IMR-90 (cell line): ENCODE results near the gene FNDC11. TPM values are rescaled to one million over a fixed set of nuclear protein-coding genes. Genes with fewer than 3 reads are reported as not detected.

Experiments used
- ATAC-seq: fragments of 200-7000 bp; cut with Tn5 transposase; 2 replicates; pipeline ENCODE4 v1.9.1; 2020; ENCODE audit warnings: low read depth, mild to moderate bottlenecking, moderate library complexity
- BruUV-seq: library from RNA; stranded (reverse); fragments of 400-500 nt; replicated peaks from 2 replicates; lab custom pipeline; 2021; lab: Mats Ljungman, UMichigan
- CTCF ChIA-PET: fragments of 300-600 bp; formaldehyde crosslinking; extraction: SDS; loops from one replicate; lab custom pipeline; 2021; ENCODE audit warnings: antibody characterized with exemption; lab: Yijun Ruan, JAX
- POLR2A ChIA-PET: fragments of 300-600 bp; sonication (Branson Sonifier 250); formaldehyde crosslinking; loops from one replicate; lab custom pipeline; 2022; ENCODE audit warnings: antibody characterized with exemption; ENCODE audit not compliant: unreplicated experiment; lab: Charles Lee
- DNase-seq: peaks from one replicate; pipeline ENCODE4 v3.0.0; 2013
- H2AFZ ChIP-seq: replicated peaks from 2 replicates; pipeline ENCODE3; 2013; ENCODE audit warnings: low read length, mild to moderate bottlenecking; ENCODE audit not compliant: poor library complexity
- H2AK5ac ChIP-seq: 2 replicates; pipeline ENCODE4 v1.6.1; 2013; ENCODE audit warnings: low read depth, low read length, inconsistent platforms
- H2AK9ac ChIP-seq: replicated peaks from 2 replicates; pipeline ENCODE3; 2013; ENCODE audit warnings: mild to moderate bottlenecking, low read depth, low read length, moderate library complexity; ENCODE audit not compliant: poor library complexity
- H2BK120ac ChIP-seq: 2 replicates; pipeline ENCODE4 v1.6.1; 2013; ENCODE audit warnings: low read depth, low read length, inconsistent platforms
- H2BK15ac ChIP-seq: 3 replicates; pipeline ENCODE4 v1.6.1; 2013; ENCODE audit warnings: low read depth, low read length, inconsistent platforms
- H2BK20ac ChIP-seq: 2 replicates; pipeline ENCODE4 v1.6.1; 2013; ENCODE audit warnings: low read depth, mild to moderate bottlenecking, inconsistent platforms, low read length, moderate library complexity
- H2BK5ac ChIP-seq: 2 replicates; pipeline ENCODE4 v1.6.1; 2013; ENCODE audit warnings: mild to moderate bottlenecking, low read depth, low read length, inconsistent platforms; ENCODE audit not compliant: poor library complexity, severe bottlenecking
- H3K14ac ChIP-seq: replicated peaks from 2 replicates; pipeline ENCODE4 v1.6.1; 2013; ENCODE audit warnings: low read depth, low read length, inconsistent platforms
- H3K18ac ChIP-seq: 2 replicates; pipeline ENCODE4 v1.6.1; 2013; ENCODE audit warnings: low read depth, low read length, control low read depth
- H3K23ac ChIP-seq: 2 replicates; pipeline ENCODE4 v1.6.1; 2013; ENCODE audit warnings: low read depth, low read length, inconsistent platforms
- H3K27ac ChIP-seq: 2 replicates; pipeline ENCODE4 v1.5.1; 2013; ENCODE audit warnings: mild to moderate bottlenecking, control low read depth, low read length; ENCODE audit not compliant: insufficient read depth
- H3K27me3 ChIP-seq: 2 replicates; pipeline ENCODE4 v1.6.1; 2013; ENCODE audit warnings: low read length; ENCODE audit not compliant: control insufficient read depth, insufficient read depth
- H3K36me3 ChIP-seq: 2 replicates; pipeline ENCODE4 v1.6.1; 2013; ENCODE audit warnings: low read length, mixed read lengths; ENCODE audit not compliant: control insufficient read depth, insufficient read depth
- H3K4ac ChIP-seq: 2 replicates; pipeline ENCODE4 v1.6.1; 2013; ENCODE audit warnings: low read depth, low read length, inconsistent platforms
- H3K4me1 ChIP-seq: 2 replicates; pipeline ENCODE4 v1.6.1; 2013; ENCODE audit warnings: low read length, mixed read lengths; ENCODE audit not compliant: control insufficient read depth, insufficient read depth
- H3K4me2 ChIP-seq: 2 replicates; pipeline ENCODE4 v1.6.1; 2013; ENCODE audit warnings: low read depth, mild to moderate bottlenecking, control low read depth, low read length, moderate library complexity
- H3K4me3 ChIP-seq: 2 replicates; pipeline ENCODE4 v1.5.1; 2013; ENCODE audit warnings: low read depth, mild to moderate bottlenecking, control low read depth, low read length, moderate library complexity; ENCODE audit not compliant: insufficient read depth
- H3K56ac ChIP-seq: 2 replicates; pipeline ENCODE4 v1.6.1; 2013; ENCODE audit warnings: low read length, inconsistent platforms; ENCODE audit not compliant: insufficient read depth; ENCODE audit errors: extremely low read depth
- H3K79me1 ChIP-seq, 2 experiments: 2 replicates each; pipeline ENCODE4 v1.6.1; 2013; ENCODE audit warnings: low read length in 2 of 2, inconsistent platforms in 1 of 2, low read depth in 1 of 2
- H3K9ac ChIP-seq: 2 replicates; pipeline ENCODE4 v1.6.1; 2013; ENCODE audit warnings: low read depth, low read length, control low read depth
- H3K9me1 ChIP-seq: 2 replicates; pipeline ENCODE4 v1.6.1; 2013; ENCODE audit warnings: low read length, inconsistent platforms; ENCODE audit not compliant: insufficient read depth
- H3K9me3 ChIP-seq: 2 replicates; pipeline ENCODE4 v1.6.1; 2013; ENCODE audit warnings: low read length; ENCODE audit not compliant: control insufficient read depth, insufficient read depth
- H4K20me1 ChIP-seq: 2 replicates; pipeline ENCODE4 v1.6.1; 2013; ENCODE audit warnings: low read length, inconsistent platforms; ENCODE audit not compliant: insufficient read depth
- H4K5ac ChIP-seq: 2 replicates; pipeline ENCODE4 v1.6.1; 2013; ENCODE audit warnings: mild to moderate bottlenecking, low read depth, low read length, control low read depth
- H4K8ac ChIP-seq, 2 experiments: 2 replicates each; pipeline ENCODE4 v1.6.1; 2013; ENCODE audit warnings: low read depth in 2 of 2, low read length in 2 of 2, control low read depth in 1 of 2, inconsistent platforms in 1 of 2
- H4K91ac ChIP-seq: 2 replicates; pipeline ENCODE4 v1.6.1; 2013; ENCODE audit warnings: low read depth, low read length, inconsistent platforms; ENCODE audit not compliant: insufficient read depth
- BHLHE40 ChIP-seq: fragments of 150-350 bp; IDR thresholded peaks from 2 replicates; pipeline ENCODE4 v1.6.1; 2016; ENCODE audit warnings: mild to moderate bottlenecking, low read depth, low read length
- CEBPB ChIP-seq: IDR thresholded peaks from 2 replicates; pipeline ENCODE4 v1.6.1; 2012; ENCODE audit warnings: low read depth, low read length, improper control_type of control experiment
- CHD1 ChIP-seq: IDR thresholded peaks from 2 replicates; pipeline ENCODE4 v1.6.1; 2012; ENCODE audit warnings: low read depth, low read length, improper control_type of control experiment
- CTCF ChIP-seq: conservative IDR thresholded peaks from 2 replicates; pipeline ENCODE4 v1.5.1; 2012; ENCODE audit warnings: mild to moderate bottlenecking, low read depth, low read length, improper control_type of control experiment
- ELK1 ChIP-seq: fragments of 150-350 bp; IDR thresholded peaks from 2 replicates; pipeline ENCODE4 v1.6.1; 2016; ENCODE audit warnings: low read depth, mild to moderate bottlenecking, low read length, moderate library complexity, borderline replicate concordance
- FOS ChIP-seq: fragments of 150-350 bp; IDR thresholded peaks from 2 replicates; pipeline ENCODE4 v1.6.1; 2016; ENCODE audit warnings: low read depth, low read length
- MAFK ChIP-seq: IDR thresholded peaks from 2 replicates; pipeline ENCODE4 v1.6.1; 2012; ENCODE audit warnings: low read depth, low read length, improper control_type of control experiment
- MAZ ChIP-seq: IDR thresholded peaks from 2 replicates; pipeline ENCODE4 v1.6.1; 2012; ENCODE audit warnings: low read depth, mild to moderate bottlenecking, low read length, improper control_type of control experiment, moderate library complexity, borderline replicate concordance
- MXI1 ChIP-seq: IDR thresholded peaks from 2 replicates; pipeline ENCODE4 v1.6.1; 2012; ENCODE audit warnings: low read depth, mild to moderate bottlenecking, low read length, moderate library complexity, borderline replicate concordance
- NFE2L2 ChIP-seq: fragments of 150-350 bp; IDR thresholded peaks from 2 replicates; pipeline ENCODE4 v1.6.1; 2016; ENCODE audit warnings: low read depth, mild to moderate bottlenecking, low read length
- POLR2A ChIP-seq: IDR thresholded peaks from 2 replicates; pipeline ENCODE4 v1.6.1; 2012; ENCODE audit warnings: mild to moderate bottlenecking, low read depth, low read length
- RAD21 ChIP-seq: IDR thresholded peaks from 2 replicates; pipeline ENCODE4 v1.6.1; 2012; ENCODE audit warnings: low read length, improper control_type of control experiment
- RCOR1 ChIP-seq: IDR thresholded peaks from 2 replicates; pipeline ENCODE4 v1.6.1; 2012; ENCODE audit warnings: mild to moderate bottlenecking, low read length, improper control_type of control experiment; ENCODE audit not compliant: insufficient replicate concordance
- RFX5 ChIP-seq: IDR thresholded peaks from 2 replicates; pipeline ENCODE4 v1.8.0; 2012; ENCODE audit warnings: low read depth, mild to moderate bottlenecking, low read length, moderate library complexity
- SMC3 ChIP-seq: fragments of 150-350 bp; IDR thresholded peaks from 2 replicates; pipeline ENCODE4 v1.6.1; 2016; ENCODE audit warnings: low read depth, mild to moderate bottlenecking, antibody characterized with exemption, low read length, moderate library complexity
- USF2 ChIP-seq: fragments of 150-350 bp; IDR thresholded peaks from 2 replicates; pipeline ENCODE4 v1.6.1; 2017; ENCODE audit warnings: mild to moderate bottlenecking, antibody characterized with exemption, low read length, low read depth
- WGBS, 2 experiments: methylation state at CpG; one replicate each; pipeline versions ENCODE4 v1.1.5 to v1.1.7; 2013; ENCODE audit warnings: missing lambda C conversion rate in 2 of 2; ENCODE audit not compliant: insufficient read length in 1 of 2; ENCODE audit errors: extremely low coverage in 2 of 2; 5-methylcytosine and 5-hydroxymethylcytosine counted together
- dilution Hi-C: fragments of 300-500 bp; cut with HindIII; formaldehyde crosslinking; loops from one replicate; pipeline ENCODE4 v1.14.3; 2018; ENCODE audit warnings: low sequenced_read_pairs; ENCODE audit not compliant: unreplicated experiment
- in situ Hi-C: fragments of 300-500 bp; cut with MboI; formaldehyde crosslinking; loops from 3 replicates; pipeline ENCODE4 v1.14.3; 2019; ENCODE audit warnings: low sequenced_read_pairs, inconsistent platforms, mixed read lengths
- intact Hi-C: fragments of 100-400 bp; cut with micrococcal nuclease; formaldehyde crosslinking; loops from 2 replicates; pipeline ENCODE4 v1.10.0; 2022
- polyA plus RNA-seq, 3 experiments: library from polyadenylated mRNA; depleted of rRNA; stranded (reverse); fragments of >200 nt; gene quantifications; 2 replicates each; pipeline ENCODE4 v1.2.3, GENCODE V29; 2012; ENCODE audit warnings: low replicate concordance in 1 of 3
- total RNA-seq: library from RNA; depleted of rRNA; stranded (reverse); fragments of >200 nt; gene quantifications from 2 replicates; pipeline ENCODE4 v1.2.3, GENCODE V29; 2012

Gene FNDC11
- total and polyA plus RNA-seq, 2 of the 4 experiments (the other 2 are of a cell fraction): 0.36 to 1.0 TPM

- DNase-seq: no peak
These were observed 49.3 kb upstream of the FNDC11 start for GRCh38 chr20:63504642-63505041.

More at GRCh38 chr20:63504642-63505041, 49.3 kb upstream of the FNDC11 start:
- Histone ChIP-seq H2BK120ac (no peak overlapping the region), H3K4me3 (no peak overlapping the region), H3K9me3 (peaks cover 29% of the 10 kb centered on the region), H4K91ac (no peak overlapping the region), H2AK5ac (no peak overlapping the region), H3K14ac (no peak overlapping the region), H4K8ac (no peak overlapping the region), H3K56ac (no peak overlapping the region), H2BK5ac (no peak overlapping the region), H3K4ac (no peak overlapping the region), H4K5ac (no peak overlapping the region), H3K4me2 (no peak overlapping the region), H3K27ac (no peak overlapping the region), H3K18ac (no peak overlapping the region), H3K36me3 (no peaks in the 10 kb centered on the region), H2AFZ (no peak overlapping the region), H2BK15ac (no peak overlapping the region), H3K23ac (no peak overlapping the region), H3K9me1 (no peaks in the 10 kb centered on the region), H3K27me3 (peaks cover 49% of the 10 kb centered on the region), H3K9ac (no peak overlapping the region), H3K79me1 (no peaks in the 10 kb centered on the region), H4K20me1 (no peaks in the 10 kb centered on the region), H2BK20ac (no peak overlapping the region), H3K4me1 (0 out of 2 replicates have a peak, but pooled peaks cover 1% of the 10 kb centered on the region), H2AK9ac (no peak overlapping the region)
- no peak for ATAC-seq
- intact Hi-C loops (no loop called here), dilution Hi-C loops (no loop called here), in situ Hi-C loops (no loop called here)
- 100% methylated on average over 1 of the region's 9 CpGs; no CpG with 5 or more reads in 1 of the 2 experiments for WGBS, 2 experiments
- BruUV-seq: no TSS peak
- ChIA-PET POLR2A (no interaction called here), CTCF (no interaction called here)
- TF ChIP-seq NFE2L2: no peak
- no peak for TF ChIP-seq ELK1
- no peak for TF ChIP-seq RAD21
- no peak for TF ChIP-seq CEBPB
- TF ChIP-seq FOS: no peak
- TF ChIP-seq POLR2A: no peak
- TF ChIP-seq RCOR1: no peak
- TF ChIP-seq RFX5: no peak
- no peak for TF ChIP-seq SMC3
- no peak for TF ChIP-seq MAZ
- no peak for TF ChIP-seq CHD1
- no peak for TF ChIP-seq BHLHE40
- no peak for TF ChIP-seq MXI1
- no peak for TF ChIP-seq USF2
- TF ChIP-seq MAFK: no peak
- TF ChIP-seq CTCF: no peak
